GM19397 (cell line): ENCODE data around the gene LILRB5.
"Not testable (repeated sequence)": the region's sequence is repeated elsewhere in the genome, so short reads cannot be mapped to it uniquely, and the experiment has no call there.

ENCODE experiments used
- ATAC-seq: cut with Tn5 transposase; IDR thresholded peaks from one replicate; pipeline ENCODE4 v1.9.1; 2021; ENCODE audit warnings: mild to moderate bottlenecking, moderate library complexity; ENCODE audit not compliant: unreplicated experiment

LILRB5 gene

GRCh38 chr19:54277111-54277615, 20.1 kb upstream of the LILRB5 start:
- not testable (repeated sequence) for ATAC-seq

GRCh38 chr19:54275951-54276350, 18.9 kb upstream of the LILRB5 start:
- no peak for ATAC-seq

- ATAC-seq = not testable (repeated sequence)
These were observed 17.4 kb upstream of the LILRB5 start for GRCh38 chr19:54274516-54274915.

GRCh38 chr19:54273821-54274220, 16.7 kb upstream of the LILRB5 start:
- ATAC-seq = no peak

GRCh38 chr19:54272181-54272580, 15.1 kb upstream of the LILRB5 start:
- ATAC-seq = not testable (repeated sequence)

- ATAC-seq = not testable (repeated sequence)
These were observed 14.5 kb upstream of the LILRB5 start for GRCh38 chr19:54271587-54271986.

- ATAC-seq = no peak
These were observed 14.0 kb upstream of the LILRB5 start for GRCh38 chr19:54271106-54271505.

GRCh38 chr19:54268936-54269335, 11.9 kb upstream of the LILRB5 start:
- ATAC-seq = no peak

- ATAC-seq = no peak
These were observed 9.1 kb upstream of the LILRB5 start for GRCh38 chr19:54266133-54266532.

- ATAC-seq = no peak
These were observed 5.4 kb upstream of the LILRB5 start for GRCh38 chr19:54262470-54262869.

GRCh38 chr19:54262066-54262465, 5.0 kb upstream of the LILRB5 start:
- ATAC-seq = no peak

- no peak for ATAC-seq
These were observed 590 bp downstream of the LILRB5 start for GRCh38 chr19:54256250-54257115.

- ATAC-seq = no peak
These were observed 1.8 kb downstream of the LILRB5 start for GRCh38 chr19:54255105-54255775.

- no peak for ATAC-seq
These were observed 2.7 kb downstream of the LILRB5 start for GRCh38 chr19:54254195-54254906.

- ATAC-seq = no peak
These were observed 3.5 kb downstream of the LILRB5 start for GRCh38 chr19:54253331-54254194.

GRCh38 chr19:54252845-54253244, 4.2 kb downstream of the LILRB5 start:
- ATAC-seq = no peak

GRCh38 chr19:54252243-54252642, 4.8 kb downstream of the LILRB5 start:
- no peak for ATAC-seq

GRCh38 chr19:54248016-54248601, 9.0 kb downstream of the LILRB5 start:
- ATAC-seq = no peak

- ATAC-seq = no peak
These were observed 9.8 kb downstream of the LILRB5 start for GRCh38 chr19:54247106-54247930.
